Astrocyte (in vitro differentiated cells and primary cell): ENCODE measurements around the gene AGRN.
"Not testable (repeated sequence)": the region's sequence is repeated elsewhere in the genome, so short reads cannot be mapped to it uniquely, and the experiment has no call there.

Experiments used
- CTCF ChIP-seq: IDR thresholded peaks from 2 replicates; pipeline ENCODE4 v1.5.1; 2011; ENCODE audit warnings: low read depth, mild to moderate bottlenecking, inconsistent platforms, low read length, moderate library complexity; ENCODE audit not compliant: insufficient read depth
- EZH2 ChIP-seq: IDR thresholded peaks from 2 replicates; pipeline ENCODE4 v1.6.1; 2012; ENCODE audit warnings: mild to moderate bottlenecking, low read length, inconsistent platforms; ENCODE audit not compliant: insufficient read depth

DNA sequence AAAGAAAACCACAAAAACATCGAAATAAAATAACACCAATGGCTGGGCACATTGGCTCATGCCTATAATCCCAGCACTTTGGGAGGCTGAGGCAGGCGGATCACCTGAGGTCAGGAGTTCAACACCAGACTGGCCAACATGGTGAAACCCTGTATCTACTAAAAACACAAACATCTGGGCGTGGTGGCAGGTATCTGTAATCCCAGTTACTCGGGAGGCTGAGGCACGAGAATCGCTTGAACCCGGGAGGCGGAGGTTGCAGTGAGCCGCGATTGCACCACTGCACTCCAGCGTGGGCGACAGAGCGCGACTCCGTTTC lies 37.8 kb downstream of the AGRN start:
- TF ChIP-seq CTCF, EZH2: not testable (repeated sequence)
